GM13977 (cell line): ENCODE measurements around the gene RFFL.

Source experiments
- DNase-seq: peaks from one replicate; pipeline ENCODE4 v3.0.0; 2012; ENCODE audit warnings: low spot score
- in situ Hi-C: fragments of 300-500 bp; cut with MboI; formaldehyde crosslinking; loops from one replicate; pipeline ENCODE4 v1.12.0; 2022; ENCODE audit warnings: low sequenced_read_pairs, low pct_unique_long_range_greater_than_20kb, mixed read lengths, inconsistent platforms; ENCODE audit not compliant: unreplicated experiment
- TF ChIP-seq, protein P1 (sequence below): IDR thresholded peaks from 2 replicates; pipeline ENCODE4 v1.5.1; 2012; ENCODE audit warnings: mild to moderate bottlenecking, control low read depth; ENCODE audit not compliant: insufficient read depth; ENCODE audit errors: extremely low read depth, missing control alignments

RFFL gene

GRCh38 chr17:35082073-35082657 is 18.7 kb upstream of the RFFL start:
- DNase-seq: no peak
- TF ChIP-seq, protein P1, sequence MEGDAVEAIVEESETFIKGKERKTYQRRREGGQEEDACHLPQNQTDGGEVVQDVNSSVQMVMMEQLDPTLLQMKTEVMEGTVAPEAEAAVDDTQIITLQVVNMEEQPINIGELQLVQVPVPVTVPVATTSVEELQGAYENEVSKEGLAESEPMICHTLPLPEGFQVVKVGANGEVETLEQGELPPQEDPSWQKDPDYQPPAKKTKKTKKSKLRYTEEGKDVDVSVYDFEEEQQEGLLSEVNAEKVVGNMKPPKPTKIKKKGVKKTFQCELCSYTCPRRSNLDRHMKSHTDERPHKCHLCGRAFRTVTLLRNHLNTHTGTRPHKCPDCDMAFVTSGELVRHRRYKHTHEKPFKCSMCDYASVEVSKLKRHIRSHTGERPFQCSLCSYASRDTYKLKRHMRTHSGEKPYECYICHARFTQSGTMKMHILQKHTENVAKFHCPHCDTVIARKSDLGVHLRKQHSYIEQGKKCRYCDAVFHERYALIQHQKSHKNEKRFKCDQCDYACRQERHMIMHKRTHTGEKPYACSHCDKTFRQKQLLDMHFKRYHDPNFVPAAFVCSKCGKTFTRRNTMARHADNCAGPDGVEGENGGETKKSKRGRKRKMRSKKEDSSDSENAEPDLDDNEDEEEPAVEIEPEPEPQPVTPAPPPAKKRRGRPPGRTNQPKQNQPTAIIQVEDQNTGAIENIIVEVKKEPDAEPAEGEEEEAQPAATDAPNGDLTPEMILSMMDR: no peak
- in situ Hi-C loops: no loop called here

DNA sequence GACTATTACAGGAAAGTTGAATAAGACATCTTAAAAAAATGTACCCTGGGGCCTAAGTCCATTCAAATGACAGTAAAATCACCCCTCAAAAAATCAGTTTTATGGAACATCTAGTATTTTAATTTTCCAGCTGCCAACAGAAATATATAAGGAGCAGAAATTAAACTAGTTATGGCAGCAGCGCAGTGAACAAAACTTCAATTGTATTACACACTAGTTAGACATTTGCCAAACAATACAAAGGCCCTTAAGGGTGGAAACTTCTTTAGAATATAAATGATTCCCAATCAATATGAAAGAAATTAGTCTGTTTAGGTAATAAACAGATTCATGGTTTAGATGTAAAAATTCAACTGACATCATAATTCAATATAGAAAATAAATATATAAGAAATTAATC is 18.1 kb upstream of the RFFL start:
- no peak for DNase-seq
- TF ChIP-seq, protein P1: no peak
- in situ Hi-C loops: no loop called here

GRCh38 chr17:35080536-35080935 is 17.0 kb upstream of the RFFL start:
- DNase-seq: peak; percentile 54
- TF ChIP-seq, protein P1: no peak
- in situ Hi-C loops: no loop called here

- in situ Hi-C loops: no loop called here
- DNase-seq: no peak
- TF ChIP-seq, protein P1: no peak
These were observed 16.3 kb upstream of the RFFL start for GRCh38 chr17:35079547-35080423.

GRCh38 chr17:35076874-35077273 is 13.4 kb upstream of the RFFL start:
- TF ChIP-seq, protein P1: no peak
- no peak for DNase-seq
- in situ Hi-C loops: no loop called here

DNA sequence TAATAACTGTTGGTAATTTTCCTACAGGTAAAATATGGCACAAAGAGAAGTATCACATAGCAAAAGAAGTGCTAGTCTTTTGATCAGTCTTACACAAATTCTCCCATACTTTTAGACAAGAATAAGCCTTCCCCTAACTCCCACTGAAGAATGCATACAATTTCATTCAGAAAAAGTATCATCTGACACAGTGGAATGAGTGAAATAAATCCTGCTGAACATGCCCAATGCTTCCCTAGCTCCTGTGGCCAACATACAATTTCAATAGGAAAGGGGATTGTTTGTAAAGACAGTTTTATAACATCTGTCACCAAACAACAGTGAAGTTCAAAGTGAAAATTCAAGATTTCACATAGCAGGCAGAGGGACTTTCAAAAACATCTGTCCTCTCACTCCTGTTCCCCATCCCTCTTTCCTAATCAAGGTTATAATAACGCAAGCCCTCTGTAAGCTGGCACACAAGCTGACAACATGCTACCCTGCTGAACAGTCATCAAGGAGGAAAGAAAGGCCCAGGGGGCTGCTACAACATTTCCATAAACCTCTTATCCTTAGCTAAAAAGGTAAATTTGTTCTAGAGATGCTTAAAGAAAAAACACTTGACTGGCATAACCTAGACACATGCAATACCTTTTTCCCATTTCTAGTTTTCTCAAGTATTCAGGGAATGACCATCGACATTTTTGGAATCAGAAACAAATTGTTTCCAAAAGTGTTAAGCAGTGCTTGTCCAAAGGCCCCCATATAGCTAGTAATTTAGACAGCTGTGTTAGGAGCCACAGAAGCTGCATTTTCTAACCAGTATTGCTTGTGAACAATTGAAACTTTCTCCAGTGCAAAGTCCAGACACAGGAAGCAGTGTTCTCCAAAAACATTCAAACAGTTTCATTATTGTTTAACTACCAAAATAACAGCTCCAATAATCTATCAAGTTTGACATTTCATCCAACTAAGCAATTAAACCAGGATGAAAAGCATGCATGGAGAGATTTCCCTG is 11.5 kb upstream of the RFFL start:
- in situ Hi-C loops: no loop called here
- TF ChIP-seq, protein P1: no peak
- DNase-seq: no peak
